ENCODE data around the gene FAAP20.

Gene FAAP20

DNA sequence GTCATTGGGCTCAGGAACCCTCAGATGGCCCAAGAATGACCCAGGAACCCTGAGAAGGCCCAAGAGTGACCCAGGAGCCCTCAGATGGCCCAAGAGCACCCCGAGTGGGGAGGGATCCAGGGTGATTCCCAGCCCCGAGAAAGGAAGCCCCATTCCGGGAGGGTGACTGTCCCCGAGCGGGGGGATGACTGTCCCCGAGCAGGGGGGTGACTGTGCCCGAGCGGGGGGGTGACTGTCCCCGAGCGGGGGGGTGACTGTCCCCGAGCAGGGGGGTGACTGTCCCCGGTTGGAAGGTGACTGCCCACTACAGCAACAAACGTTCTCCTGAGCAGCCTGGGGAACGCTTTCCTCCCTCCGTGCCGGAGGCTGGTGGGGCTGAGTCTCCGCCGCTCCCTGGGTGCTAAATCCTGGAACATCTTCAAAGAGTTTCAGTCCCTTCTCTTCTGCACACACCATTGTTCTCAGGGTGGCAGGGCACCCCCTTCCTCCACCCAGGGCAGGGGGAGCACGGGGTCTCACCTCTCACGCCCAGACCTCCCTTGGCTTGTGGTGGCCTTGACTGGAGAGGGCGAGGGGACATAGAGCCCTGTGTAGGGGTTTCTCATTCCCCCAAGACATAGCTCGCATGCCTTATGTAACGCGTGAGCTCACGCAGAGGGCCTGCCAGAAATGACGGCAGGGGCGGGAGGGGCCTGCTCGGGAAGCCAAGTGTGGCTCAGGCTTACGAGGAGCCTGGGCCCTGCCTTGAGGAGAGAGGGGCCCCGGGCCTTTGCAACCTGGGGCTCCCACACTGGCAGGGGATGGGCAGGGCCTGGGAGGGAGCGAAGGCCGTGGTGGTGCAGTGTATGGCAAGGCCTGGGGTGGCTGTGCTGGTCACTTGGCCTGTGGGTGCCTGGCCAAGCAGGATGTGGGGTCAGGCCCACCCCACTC is 19.3 kb upstream of the FAAP20 start:
- TF ChIP-seq YY1 (IDR thresholded peaks at IDR 0.05; ENCODE audit: insufficient read depth, insufficient read length) = no peak
- no peak for TF ChIP-seq ZNF274 (IDR thresholded peaks at IDR 0.05; ENCODE audit: low read depth, low read length)
- TF ChIP-seq SUZ12 (IDR thresholded peaks at IDR 0.05; ENCODE audit: extremely low read depth, insufficient read depth, insufficient read length) = no peak
- no peak overlapping the region for H3K4me3 ChIP-seq (ENCODE audit: insufficient read length, low read depth)
- no peak for DNase-seq (ENCODE audit: low read depth, low spot score)
- peaks cover 2% of the 10 kb centered on the region for H3K27me3 ChIP-seq (ENCODE audit: insufficient read depth, insufficient read length)
- peak overlapping the region; percentile 79 for H3K9ac ChIP-seq (ENCODE audit: insufficient read length, low read depth)
- H3K4me1 ChIP-seq (ENCODE audit: insufficient read depth, insufficient read length) = peaks cover 22% of the 10 kb centered on the region
- no peaks in the 10 kb centered on the region for H3K36me3 ChIP-seq (ENCODE audit: insufficient read depth, insufficient read length, low read length)
- H3K9me3 ChIP-seq (ENCODE audit: insufficient read depth, low read length) = no peaks in the 10 kb centered on the region

DNA sequence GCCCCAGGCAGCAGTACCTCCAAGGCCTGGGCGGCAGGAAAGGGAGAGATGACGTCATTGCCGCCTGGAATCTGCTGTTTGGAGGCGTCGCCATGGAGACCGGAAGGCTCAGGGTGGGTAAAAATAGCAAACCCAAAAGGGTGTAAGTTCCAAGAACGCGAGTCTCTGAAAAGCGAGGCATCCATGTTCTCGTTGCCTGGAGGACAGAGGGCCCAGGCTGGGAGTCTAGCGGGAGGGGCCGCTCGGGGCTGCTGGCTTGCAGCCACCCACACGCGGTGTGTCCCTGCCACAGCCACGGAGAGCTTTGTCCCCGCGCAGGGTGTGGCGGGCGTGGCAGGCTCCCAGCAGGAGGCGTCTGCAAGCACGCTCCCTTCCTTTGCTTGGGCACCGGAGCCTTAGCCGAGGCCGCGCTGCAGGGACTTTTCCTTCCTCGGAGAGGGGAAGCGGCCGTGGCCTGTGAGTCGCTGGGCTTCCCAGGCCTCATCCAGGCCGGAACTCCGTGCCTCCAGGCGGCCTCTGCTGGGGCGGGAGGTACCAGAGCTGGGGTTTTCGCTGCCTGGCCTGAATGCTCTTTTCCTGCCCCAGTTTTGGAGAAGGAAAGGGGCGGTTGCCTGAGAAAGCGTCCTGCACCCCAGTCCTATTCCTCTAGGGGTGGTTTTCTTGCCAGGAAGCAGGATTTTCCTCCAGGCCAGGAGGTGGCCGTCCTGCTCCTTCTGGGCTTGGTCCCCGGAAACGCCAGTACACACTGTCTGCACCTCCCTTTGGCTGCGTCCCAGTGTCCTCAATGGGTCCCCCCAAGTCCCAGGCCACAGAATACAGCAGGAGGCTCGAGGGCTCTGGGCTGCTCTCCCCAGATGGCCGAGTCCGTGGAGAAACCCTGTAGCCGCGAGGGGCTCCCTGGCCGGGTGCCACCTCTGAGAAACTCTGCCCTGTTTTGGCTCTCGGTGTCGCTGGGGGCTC is 18.2 kb upstream of the FAAP20 start:
- no peaks in the 10 kb centered on the region for H3K9me3 ChIP-seq (ENCODE audit: insufficient read depth, low read length)
- no peaks in the 10 kb centered on the region for H3K36me3 ChIP-seq (ENCODE audit: insufficient read depth, insufficient read length, low read length)
- peak overlapping the region; percentile 30 for H3K4me3 ChIP-seq (ENCODE audit: insufficient read length, low read depth)
- peaks cover 24% of the 10 kb centered on the region for H3K4me1 ChIP-seq (ENCODE audit: insufficient read depth, insufficient read length)
- peak; percentile 84 for DNase-seq (ENCODE audit: low read depth, low spot score)
- TF ChIP-seq YY1 (IDR thresholded peaks at IDR 0.05; ENCODE audit: insufficient read depth, insufficient read length) (no peak), SUZ12 (IDR thresholded peaks at IDR 0.05; ENCODE audit: extremely low read depth, insufficient read depth, insufficient read length) (no peak), ZNF274 (IDR thresholded peaks at IDR 0.05; ENCODE audit: low read depth, low read length) (no peak)
- H3K27me3 ChIP-seq (ENCODE audit: insufficient read depth, insufficient read length) = no peaks in the 10 kb centered on the region
- H3K9ac ChIP-seq (ENCODE audit: insufficient read length, low read depth) = peak overlapping the region; percentile 79

- peaks cover 29% of the 10 kb centered on the region for H3K4me1 ChIP-seq (ENCODE audit: insufficient read depth, insufficient read length)
- H3K9me3 ChIP-seq (ENCODE audit: insufficient read depth, low read length) = no peaks in the 10 kb centered on the region
- peak overlapping the region; percentile 8 for H3K4me3 ChIP-seq (ENCODE audit: insufficient read length, low read depth)
- DNase-seq (ENCODE audit: low read depth, low spot score) = no peak
- H3K36me3 ChIP-seq (ENCODE audit: insufficient read depth, insufficient read length, low read length) = no peaks in the 10 kb centered on the region
- H3K9ac ChIP-seq (ENCODE audit: insufficient read length, low read depth) = peak overlapping the region; percentile 74
- no peaks in the 10 kb centered on the region for H3K27me3 ChIP-seq (ENCODE audit: insufficient read depth, insufficient read length)
- no peak for TF ChIP-seq SUZ12 (IDR thresholded peaks at IDR 0.05; ENCODE audit: extremely low read depth, insufficient read depth, insufficient read length)
- TF ChIP-seq ZNF274 (IDR thresholded peaks at IDR 0.05; ENCODE audit: low read depth, low read length) = no peak
- TF ChIP-seq YY1 (IDR thresholded peaks at IDR 0.05; ENCODE audit: insufficient read depth, insufficient read length) = no peak
These were observed 17.6 kb upstream of the FAAP20 start for GRCh38 chr1:2212274-2212531.

- Histone ChIP-seq H3K9me3 (ENCODE audit: insufficient read depth, low read length) (no peaks in the 10 kb centered on the region), H3K36me3 (ENCODE audit: insufficient read depth, insufficient read length, low read length) (no peaks in the 10 kb centered on the region), H3K4me1 (ENCODE audit: insufficient read depth, insufficient read length) (peaks cover 36% of the 10 kb centered on the region), H3K9ac (ENCODE audit: insufficient read length, low read depth) (no peak overlapping the region), H3K4me3 (ENCODE audit: insufficient read length, low read depth) (no peak overlapping the region), H3K27me3 (ENCODE audit: insufficient read depth, insufficient read length) (peaks cover 6% of the 10 kb centered on the region)
- DNase-seq (ENCODE audit: low read depth, low spot score) = no peak
- TF ChIP-seq YY1 (IDR thresholded peaks at IDR 0.05; ENCODE audit: insufficient read depth, insufficient read length) = no peak
- no peak for TF ChIP-seq ZNF274 (IDR thresholded peaks at IDR 0.05; ENCODE audit: low read depth, low read length)
- TF ChIP-seq SUZ12 (IDR thresholded peaks at IDR 0.05; ENCODE audit: extremely low read depth, insufficient read depth, insufficient read length) = no peak
These were observed 16.2 kb upstream of the FAAP20 start for GRCh38 chr1:2210786-2211185.

GRCh38 chr1:2210084-2210653 is 15.6 kb upstream of the FAAP20 start:
- H3K27me3 ChIP-seq (ENCODE audit: insufficient read depth, insufficient read length) = peaks cover 10% of the 10 kb centered on the region
- no peak overlapping the region for H3K9ac ChIP-seq (ENCODE audit: insufficient read length, low read depth)
- no peaks in the 10 kb centered on the region for H3K36me3 ChIP-seq (ENCODE audit: insufficient read depth, insufficient read length, low read length)
- TF ChIP-seq ZNF274 (IDR thresholded peaks at IDR 0.05; ENCODE audit: low read depth, low read length) = no peak
- TF ChIP-seq YY1 (IDR thresholded peaks at IDR 0.05; ENCODE audit: insufficient read depth, insufficient read length) = no peak
- no peak for TF ChIP-seq SUZ12 (IDR thresholded peaks at IDR 0.05; ENCODE audit: extremely low read depth, insufficient read depth, insufficient read length)
- DNase-seq (ENCODE audit: low read depth, low spot score) = no peak
- peaks cover 38% of the 10 kb centered on the region for H3K4me1 ChIP-seq (ENCODE audit: insufficient read depth, insufficient read length)
- no peaks in the 10 kb centered on the region for H3K9me3 ChIP-seq (ENCODE audit: insufficient read depth, low read length)
- H3K4me3 ChIP-seq (ENCODE audit: insufficient read length, low read depth) = no peak overlapping the region

DNA sequence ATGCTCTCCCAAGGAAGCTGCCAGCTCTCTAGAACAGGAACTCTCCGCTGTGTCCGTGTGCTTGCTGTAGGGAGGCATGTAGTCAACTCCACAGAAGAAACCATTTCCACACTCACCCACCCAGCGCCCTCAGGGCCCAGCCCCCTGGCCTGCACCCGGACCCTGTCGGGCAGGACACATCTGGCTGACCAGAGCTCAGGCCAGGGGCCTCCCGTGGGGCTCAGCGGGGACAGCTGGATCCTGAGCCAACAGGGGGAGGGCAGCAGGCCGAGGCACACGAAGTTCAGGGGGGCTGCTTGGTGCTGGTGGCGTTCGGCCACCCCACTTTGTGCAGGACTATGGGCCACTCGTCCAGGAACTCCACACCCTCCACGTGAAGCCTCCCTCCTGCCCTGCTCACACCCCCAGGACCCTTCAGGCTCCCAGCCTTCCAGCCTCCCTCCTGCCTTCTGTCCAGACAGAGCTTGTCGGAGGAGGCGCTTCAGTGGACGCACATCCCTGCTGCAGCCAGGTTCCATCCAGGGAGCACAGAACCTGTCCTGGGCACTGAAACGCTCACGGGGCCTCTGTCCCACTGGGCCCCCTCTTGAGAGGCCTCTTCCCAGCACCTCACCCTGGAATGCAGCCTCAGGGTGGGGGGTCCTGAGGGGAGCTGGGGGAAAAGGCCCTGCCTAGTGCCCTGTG is 15.0 kb upstream of the FAAP20 start:
- H3K9ac ChIP-seq (ENCODE audit: insufficient read length, low read depth) = no peak overlapping the region
- H3K27me3 ChIP-seq (ENCODE audit: insufficient read depth, insufficient read length) = peaks cover 10% of the 10 kb centered on the region

More for the DNA sequence above, 15.0 kb upstream of the FAAP20 start:
- Histone ChIP-seq H3K4me3 (ENCODE audit: insufficient read length, low read depth) (no peak overlapping the region), H3K36me3 (ENCODE audit: insufficient read depth, insufficient read length, low read length) (no peaks in the 10 kb centered on the region), H3K4me1 (ENCODE audit: insufficient read depth, insufficient read length) (peaks cover 35% of the 10 kb centered on the region), H3K9me3 (ENCODE audit: insufficient read depth, low read length) (no peaks in the 10 kb centered on the region)
- no peak for DNase-seq (ENCODE audit: low read depth, low spot score)
- no peak for TF ChIP-seq YY1 (IDR thresholded peaks at IDR 0.05; ENCODE audit: insufficient read depth, insufficient read length)
- no peak for TF ChIP-seq ZNF274 (IDR thresholded peaks at IDR 0.05; ENCODE audit: low read depth, low read length)
- no peak for TF ChIP-seq SUZ12 (IDR thresholded peaks at IDR 0.05; ENCODE audit: extremely low read depth, insufficient read depth, insufficient read length)
